Esophagus squamous epithelium (tissue), 5 donors: ENCODE data around the gene RIMBP2. TPM values are rescaled to one million over a fixed set of nuclear protein-coding genes. Genes with fewer than 3 reads are reported as not detected.
A peak's percentile ranks its signal among the peaks of the same experiment; 100 is the strongest.

Experiments
- DNase-seq: peaks from one replicate; lab custom pipeline; 2025; lab: John Stamatoyannopoulos, UW
- H3K27ac ChIP-seq, 4 donors: fragments of 200-600 bp; sonication (generic); one replicate each; pipeline ENCODE4 v1.5.1; 2016 to 2019; ENCODE audit warnings: mild to moderate bottlenecking in 1 of 4
- H3K27me3 ChIP-seq, 4 donors: fragments of 200-600 bp; sonication (generic); 1 replicate in 3 of 4; 2 replicates in 1 of 4; pipeline versions ENCODE4 v1.5.1 to v1.6.0; 2017 to 2021; ENCODE audit warnings: antibody characterized with exemption in 1 of 4
- H3K36me3 ChIP-seq, 3 donors: fragments of 200-600 bp; sonication (generic); one replicate each; pipeline ENCODE4 v1.5.1; 2016 to 2019
- H3K4me1 ChIP-seq, 3 donors: fragments of 200-600 bp; sonication (generic); one replicate each; pipeline ENCODE4 v1.5.1; 2017 to 2019
- H3K4me3 ChIP-seq, 4 donors: fragments of 200-600 bp; sonication (generic); 1 replicate in 3 of 4; 2 replicates in 1 of 4; pipeline ENCODE4 v1.5.1; 2016 to 2019; ENCODE audit warnings: mild to moderate bottlenecking in 2 of 4, moderate library complexity in 1 of 4
- H3K9me3 ChIP-seq, 3 donors: fragments of 200-600 bp; sonication (generic); one replicate each; pipeline ENCODE4 v1.5.1; 2016 to 2019
- POLR2A ChIP-seq, 4 donors: fragments of 450-650 bp; IDR thresholded peaks; one replicate each; pipeline ENCODE4 v1.6.1; 2017; ENCODE audit warnings: antibody characterized with exemption in 4 of 4, mild to moderate bottlenecking in 4 of 4, moderate library complexity in 3 of 4
- WGBS, 2 donors: methylation state at CpG; one replicate each; pipeline ENCODE4 v1.1.5; 2018; 5-methylcytosine and 5-hydroxymethylcytosine counted together
- intact Hi-C: fragments of 100-400 bp; cut with DNase I; formaldehyde crosslinking; loops from one replicate; pipeline ENCODE4 v1.15.0; 2022
- total RNA-seq, 4 donors: library from RNA; depleted of rRNA; stranded (reverse); fragments of >200 nt; gene quantifications; one replicate each; pipeline ENCODE4 v1.1.0, GENCODE V29; 2016
- TF ChIP-seq, protein P1 (sequence below), 6 experiments: fragments of 450-650 bp in 4 of 6; fragments of 200-600 bp in 2 of 6; sonication (generic) in 2 of 6; IDR thresholded peaks; one replicate each; pipeline ENCODE4 v1.5.1; 2016 to 2019; ENCODE audit warnings: antibody characterized with exemption in 6 of 6, mild to moderate bottlenecking in 4 of 6, moderate library complexity in 4 of 6
- donor health status: DM: yes; HTN: yes; CAD: no.

Gene RIMBP2
- under 1 TPM; 0.08 to 0.76 (median 0.46) TPM for total RNA-seq

DNA sequence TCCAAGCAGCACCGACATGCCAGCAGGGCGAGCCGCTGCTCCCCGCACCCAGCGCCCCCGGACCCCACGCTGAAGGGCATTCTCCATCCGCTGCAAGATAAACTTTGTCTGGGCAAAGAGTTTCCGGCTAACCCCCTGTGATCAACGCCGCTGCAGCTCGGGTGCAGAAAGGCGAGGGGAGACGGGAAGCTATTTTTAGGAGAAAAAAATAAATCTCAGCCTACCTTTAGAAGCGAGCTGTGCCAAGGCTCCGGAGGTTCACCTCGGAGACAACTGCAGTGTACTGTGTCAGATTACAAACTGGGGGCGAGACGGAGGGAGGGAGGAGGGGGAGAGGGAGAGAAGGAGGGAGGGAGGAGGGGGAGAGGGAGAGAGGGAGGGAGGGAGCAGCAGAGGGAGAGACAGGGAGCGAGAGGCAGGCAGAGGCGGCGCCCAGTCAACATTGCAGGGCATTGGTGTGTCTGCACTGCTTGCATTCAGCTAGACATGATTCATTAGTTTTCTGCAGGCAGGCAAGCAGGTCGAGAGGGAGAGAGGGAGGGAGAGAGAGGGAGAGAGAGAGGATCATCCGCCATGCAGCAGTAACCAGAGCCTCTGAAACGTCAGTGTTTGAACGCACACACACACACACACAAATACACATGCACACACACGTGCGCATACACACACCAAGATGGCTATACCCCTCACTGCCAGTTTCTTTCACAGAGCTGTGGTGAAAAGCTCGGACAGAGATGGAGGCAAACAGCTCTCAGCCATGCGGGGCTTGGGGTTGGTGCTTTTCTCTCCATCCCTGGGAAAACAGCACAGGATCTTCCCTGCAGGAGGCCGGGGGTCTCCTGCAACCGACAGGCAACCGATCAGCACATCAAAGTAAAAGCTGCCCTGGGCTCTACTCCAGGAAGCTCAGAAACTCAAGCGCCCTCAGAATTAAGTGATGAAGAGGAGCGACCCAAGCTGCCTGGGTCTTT lies at the start of gene RIMBP2:
RIMBP2 (minus strand) TSS at position 302 of the 971 bp plus-strand sequence. CDS start 237,286 bp downstream, outside the sequence.
- Histone ChIP-seq H3K27me3 (peaks cover 0 to 73% (median 2%) of the 10 kb centered on the region in 4 donors), H3K27ac (no peak within 1 kb of the TSS), H3K4me1 (peaks cover 11 to 38% (median 20%) of the 10 kb centered on the region in 3 donors), H3K36me3 (no peaks in the 10 kb centered on the region), H3K4me3 (peak within 1 kb of the TSS; percentile 19 to 61 (median 40)), H3K9me3 (no peaks in the 10 kb centered on the region)
- no peak for TF ChIP-seq POLR2A (IDR thresholded peaks at IDR 0.05)
- TF ChIP-seq, protein P1, sequence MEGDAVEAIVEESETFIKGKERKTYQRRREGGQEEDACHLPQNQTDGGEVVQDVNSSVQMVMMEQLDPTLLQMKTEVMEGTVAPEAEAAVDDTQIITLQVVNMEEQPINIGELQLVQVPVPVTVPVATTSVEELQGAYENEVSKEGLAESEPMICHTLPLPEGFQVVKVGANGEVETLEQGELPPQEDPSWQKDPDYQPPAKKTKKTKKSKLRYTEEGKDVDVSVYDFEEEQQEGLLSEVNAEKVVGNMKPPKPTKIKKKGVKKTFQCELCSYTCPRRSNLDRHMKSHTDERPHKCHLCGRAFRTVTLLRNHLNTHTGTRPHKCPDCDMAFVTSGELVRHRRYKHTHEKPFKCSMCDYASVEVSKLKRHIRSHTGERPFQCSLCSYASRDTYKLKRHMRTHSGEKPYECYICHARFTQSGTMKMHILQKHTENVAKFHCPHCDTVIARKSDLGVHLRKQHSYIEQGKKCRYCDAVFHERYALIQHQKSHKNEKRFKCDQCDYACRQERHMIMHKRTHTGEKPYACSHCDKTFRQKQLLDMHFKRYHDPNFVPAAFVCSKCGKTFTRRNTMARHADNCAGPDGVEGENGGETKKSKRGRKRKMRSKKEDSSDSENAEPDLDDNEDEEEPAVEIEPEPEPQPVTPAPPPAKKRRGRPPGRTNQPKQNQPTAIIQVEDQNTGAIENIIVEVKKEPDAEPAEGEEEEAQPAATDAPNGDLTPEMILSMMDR (IDR thresholded peaks at IDR 0.05) = no peak
- intact Hi-C loops = no loop called here
- no peak for DNase-seq
- WGBS, 2 donors = 1 to 3% methylated on average over 17 to 21 of the region's 35 CpGs

DNA sequence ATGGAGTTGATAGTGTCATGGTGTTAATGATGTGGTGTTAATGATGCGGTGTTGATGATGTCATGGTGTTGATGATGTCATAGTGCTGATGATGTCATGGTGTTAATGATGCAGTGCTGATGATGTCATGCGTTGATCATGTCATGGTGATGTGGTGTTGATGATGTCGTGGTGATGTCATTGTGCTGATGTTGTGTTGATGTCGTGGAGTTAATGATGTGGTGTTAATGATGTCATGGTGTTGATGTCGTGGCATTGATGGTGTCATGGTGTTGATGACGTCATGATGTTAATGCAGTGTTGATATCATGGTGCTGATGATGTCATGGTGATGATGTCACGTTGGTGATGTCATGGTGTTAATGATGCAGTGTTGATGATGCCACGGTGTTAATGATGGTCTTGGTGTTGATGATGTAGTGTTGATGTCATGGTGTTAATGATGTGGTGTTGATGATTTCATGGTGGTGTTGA lies 49.1 kb upstream of the RIMBP2 start:
- Histone ChIP-seq H3K27ac (no peak overlapping the region), H3K36me3 (no peaks in the 10 kb centered on the region), H3K4me1 (peaks cover 0 to 4% (median 0%) of the 10 kb centered on the region in 3 donors), H3K9me3 (no peaks in the 10 kb centered on the region), H3K4me3 (no peak overlapping the region), H3K27me3 (peaks cover 0 to 35% (median 0%) of the 10 kb centered on the region in 4 donors)
- no peak for DNase-seq
- intact Hi-C loops = no loop called here
- no peak for TF ChIP-seq POLR2A (IDR thresholded peaks at IDR 0.05)
- TF ChIP-seq, protein P1 (IDR thresholded peaks at IDR 0.05) = no peak
- 77 to 87% methylated on average over 8 of the region's 8 CpGs for WGBS, 2 donors

DNA sequence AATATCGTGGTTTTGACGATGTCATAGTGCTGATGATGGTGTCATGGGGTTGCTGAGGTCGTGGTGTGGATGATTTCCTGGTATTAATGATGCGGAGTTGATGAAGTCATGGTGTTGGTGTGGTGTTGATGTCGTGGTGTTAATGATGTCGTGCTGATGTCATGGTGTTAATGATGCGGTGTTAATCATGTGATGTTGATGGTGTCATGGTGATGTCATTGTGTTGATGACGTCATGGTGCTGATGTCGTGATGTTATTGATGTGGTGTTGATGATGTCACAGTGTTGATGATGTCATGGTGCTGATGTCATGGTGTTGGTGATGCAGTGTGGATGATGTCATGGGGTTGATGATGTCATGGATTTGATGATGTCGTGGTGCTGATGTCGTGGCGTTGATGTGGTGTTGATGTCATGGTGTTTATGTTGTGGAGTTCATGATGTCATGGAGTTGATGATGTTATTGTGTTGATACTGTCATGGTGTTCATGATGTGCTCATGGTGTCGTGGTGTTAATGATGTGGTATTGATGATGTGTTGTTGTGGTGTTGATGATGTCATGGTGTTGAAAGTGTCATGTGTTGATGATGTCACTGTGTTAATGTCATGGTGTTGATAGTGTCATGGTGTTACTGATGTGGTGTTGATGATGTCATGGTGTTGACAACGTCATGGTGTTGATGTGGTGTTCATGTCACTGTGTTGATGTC lies 48.5 kb upstream of the RIMBP2 start:
- intact Hi-C loops = loop anchor here (5.0 kb wide), 1 partner anchor 53 kb away; no protein-coding TSS in a partner anchor
- no peak for DNase-seq
- H3K4me3 ChIP-seq = no peak overlapping the region
- peaks cover 0 to 41% (median 0%) of the 10 kb centered on the region in 4 donors for H3K27me3 ChIP-seq
- WGBS, 2 donors = 91 to 92% methylated on average over 14 of the region's 14 CpGs
- H3K27ac ChIP-seq = no peak overlapping the region
- no peaks in the 10 kb centered on the region for H3K9me3 ChIP-seq
- H3K36me3 ChIP-seq = no peaks in the 10 kb centered on the region
- peaks cover 0 to 4% (median 0%) of the 10 kb centered on the region in 3 donors for H3K4me1 ChIP-seq
- TF ChIP-seq, protein P1 (IDR thresholded peaks at IDR 0.05) = no peak
- TF ChIP-seq POLR2A (IDR thresholded peaks at IDR 0.05) = no peak

- WGBS, 2 donors = 87 to 89% methylated on average over 4 of the region's 4 CpGs
- intact Hi-C loops = loop anchor here (5.0 kb wide), 1 partner anchor 53 kb away; no protein-coding TSS in a partner anchor
- H3K9me3 ChIP-seq = no peaks in the 10 kb centered on the region
- no peaks in the 10 kb centered on the region for H3K36me3 ChIP-seq
- H3K27ac ChIP-seq = no peak overlapping the region
- TF ChIP-seq, protein P1 (IDR thresholded peaks at IDR 0.05) = no peak
- TF ChIP-seq POLR2A (IDR thresholded peaks at IDR 0.05) = no peak
- H3K27me3 ChIP-seq = peaks cover 0 to 43% (median 0%) of the 10 kb centered on the region in 4 donors
- peaks cover 0 to 4% (median 0%) of the 10 kb centered on the region in 3 donors for H3K4me1 ChIP-seq
- no peak for DNase-seq
- no peak overlapping the region for H3K4me3 ChIP-seq
Observed at GRCh38 chr12:130764073-130764472, 48.0 kb upstream of the RIMBP2 start.
